Right atrium auricular region (tissue), 2 donors: ENCODE results near the gene POFUT2. TPM values are rescaled to one million over a fixed set of nuclear protein-coding genes. Genes with fewer than 3 reads are reported as not detected.

Source experiments
- DNase-seq: peaks from one replicate; pipeline ENCODE4 v3.0.0-alpha.2; 2019; ENCODE audit warnings: low spot score
- H3K27ac ChIP-seq, 2 donors: fragments of 200-600 bp; sonication (generic); 1 replicate in 1 of 2; 2 replicates in 1 of 2; pipeline ENCODE4 v1.5.1; 2016 to 2019
- H3K27me3 ChIP-seq, 2 donors: fragments of 200-600 bp; sonication (generic); one replicate each; pipeline versions ENCODE4 v1.5.1 to v1.6.0; 2017 to 2019
- H3K36me3 ChIP-seq: fragments of 200-600 bp; sonication (generic); one replicate; pipeline ENCODE4 v1.5.1; 2016
- H3K4me1 ChIP-seq, 2 donors: fragments of 200-600 bp; sonication (generic); one replicate each; pipeline versions ENCODE4 v1.5.1 to v1.6.0; 2017 to 2019
- H3K4me3 ChIP-seq, 2 donors: fragments of 200-600 bp; sonication (generic); 1 replicate in 1 of 2; 2 replicates in 1 of 2; pipeline ENCODE4 v1.5.1; 2017 to 2019; ENCODE audit warnings: mild to moderate bottlenecking in 1 of 2, moderate library complexity in 1 of 2
- H3K9me3 ChIP-seq, 2 donors: fragments of 200-600 bp; sonication (generic); one replicate each; pipeline ENCODE4 v1.5.1; 2019
- CTCF ChIP-seq, 2 donors: fragments of 200-600 bp; sonication (generic); IDR thresholded peaks; one replicate each; pipeline ENCODE4 v1.5.1; 2019; ENCODE audit warnings: antibody characterized with exemption in 2 of 2
- total RNA-seq, 2 donors: library from RNA; depleted of rRNA; stranded (reverse); fragments of >200 nt; gene quantifications; one replicate each; pipeline ENCODE4 v1.1.0, GENCODE V29; 2016

Gene POFUT2
- total RNA-seq, 2 donors from 2014 or later, result 5.8 to 12.0 TPM

- DNase-seq, result no peak
- no peaks in the 10 kb centered on the region for H3K36me3 ChIP-seq
- no peak for TF ChIP-seq CTCF (IDR thresholded peaks at IDR 0.05)
Measured at GRCh38 chr21:45313682-45314081, 26.0 kb upstream of the POFUT2 start.

GRCh38 chr21:45313015-45313414 is 25.3 kb upstream of the POFUT2 start:
- H3K9me3 ChIP-seq, result no peaks in the 10 kb centered on the region
- peaks cover 0 to 36% of the 10 kb centered on the region in 2 donors for H3K4me1 ChIP-seq
- TF ChIP-seq CTCF (IDR thresholded peaks at IDR 0.05), result no peak
- no peaks in the 10 kb centered on the region for H3K36me3 ChIP-seq
- DNase-seq, result no peak
- H3K27me3 ChIP-seq, result no peaks in the 10 kb centered on the region
- H3K4me3 ChIP-seq, result no peak overlapping the region
- H3K27ac ChIP-seq, result no peak overlapping the region

More at GRCh38 chr21:45313682-45314081, 26.0 kb upstream of the POFUT2 start:
- Histone ChIP-seq H3K4me1 (peaks cover 0 to 36% of the 10 kb centered on the region in 2 donors), H3K9me3 (no peaks in the 10 kb centered on the region), H3K27ac (no peak overlapping the region), H3K27me3 (no peaks in the 10 kb centered on the region), H3K4me3 (no peak overlapping the region)

GRCh38 chr21:45312296-45312695 is 24.6 kb upstream of the POFUT2 start:
- no peak overlapping the region for H3K27ac ChIP-seq
- H3K4me3 ChIP-seq, result no peak overlapping the region
- TF ChIP-seq CTCF (IDR thresholded peaks at IDR 0.05), result no peak
- no peak for DNase-seq
- no peaks in the 10 kb centered on the region for H3K36me3 ChIP-seq
- H3K27me3 ChIP-seq, result no peaks in the 10 kb centered on the region
- H3K9me3 ChIP-seq, result no peaks in the 10 kb centered on the region
- peaks cover 0 to 36% of the 10 kb centered on the region in 2 donors for H3K4me1 ChIP-seq

- Histone ChIP-seq H3K9me3 (no peaks in the 10 kb centered on the region), H3K36me3 (no peaks in the 10 kb centered on the region)
Measured at GRCh38 chr21:45310459-45310858, 22.8 kb upstream of the POFUT2 start.

GRCh38 chr21:45309987-45310381 is 22.3 kb upstream of the POFUT2 start:
- no peak for TF ChIP-seq CTCF (IDR thresholded peaks at IDR 0.05)
- DNase-seq, result no peak
- H3K27ac ChIP-seq, result peak overlapping the region in 1 of 2 donors; percentile 64
- H3K4me3 ChIP-seq, result no peak overlapping the region
- H3K4me1 ChIP-seq, result peaks cover 0 to 42% of the 10 kb centered on the region in 2 donors
- no peaks in the 10 kb centered on the region for H3K27me3 ChIP-seq
- no peaks in the 10 kb centered on the region for H3K36me3 ChIP-seq
- H3K9me3 ChIP-seq, result no peaks in the 10 kb centered on the region

More at GRCh38 chr21:45310459-45310858, 22.8 kb upstream of the POFUT2 start:
- H3K27ac ChIP-seq, result no peak overlapping the region
- no peak for TF ChIP-seq CTCF (IDR thresholded peaks at IDR 0.05)
- no peak overlapping the region for H3K4me3 ChIP-seq
- H3K4me1 ChIP-seq, result peaks cover 0 to 42% of the 10 kb centered on the region in 2 donors
- no peaks in the 10 kb centered on the region for H3K27me3 ChIP-seq
- no peak for DNase-seq
